Measurements from ENCODE around the gene B3GNT3.
A peak's percentile ranks its signal among the peaks of the same experiment; 100 is the strongest.

The B3GNT3 gene

DNA sequence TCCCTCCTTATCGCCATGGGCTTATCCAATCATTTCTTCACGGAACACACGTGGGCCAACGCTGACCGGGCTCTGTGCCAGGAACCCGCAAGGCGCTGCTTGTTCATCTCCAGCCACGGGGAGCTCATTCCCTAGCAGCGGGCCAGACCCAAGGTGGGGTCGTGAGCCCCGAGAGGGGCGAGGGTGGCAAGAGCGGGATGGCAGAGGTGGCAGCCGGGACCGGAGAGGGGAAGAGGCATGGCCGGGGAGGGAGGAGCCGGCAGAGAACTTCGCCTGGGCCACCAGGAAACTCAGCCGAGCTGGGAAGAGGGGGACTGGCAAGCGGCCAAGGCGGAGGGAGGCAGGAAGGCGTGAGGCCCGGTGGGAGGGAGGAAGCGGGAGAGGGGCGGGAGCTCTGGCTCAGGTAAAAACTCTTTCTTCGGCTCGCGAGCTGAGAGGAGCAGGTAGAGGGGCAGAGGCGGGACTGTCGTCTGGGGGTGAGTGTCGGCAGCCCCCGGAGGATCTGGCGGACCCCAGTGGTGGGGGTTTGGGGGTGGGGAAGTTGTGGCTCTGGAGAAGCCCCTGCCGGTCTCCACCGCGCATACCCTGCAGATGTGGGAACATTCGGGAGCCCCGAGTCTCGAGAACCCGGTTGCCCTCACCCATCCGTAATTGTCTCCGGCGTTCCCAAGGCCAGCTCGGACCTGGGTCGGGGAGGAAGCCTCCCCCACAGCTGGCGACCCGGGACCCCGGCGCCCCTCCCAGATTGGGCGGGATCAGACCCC, at the start of gene B3GNT3:
Gene B3GNT3 (plus strand): TSS at position 408 of the 764 bp plus-strand sequence. CDS start 12,670 bp downstream, outside the sequence.
- no peak for FAIRE-seq
- no peak for DNase-seq (ENCODE audit: extremely low spot score, insufficient read length, low read depth)

DNA sequence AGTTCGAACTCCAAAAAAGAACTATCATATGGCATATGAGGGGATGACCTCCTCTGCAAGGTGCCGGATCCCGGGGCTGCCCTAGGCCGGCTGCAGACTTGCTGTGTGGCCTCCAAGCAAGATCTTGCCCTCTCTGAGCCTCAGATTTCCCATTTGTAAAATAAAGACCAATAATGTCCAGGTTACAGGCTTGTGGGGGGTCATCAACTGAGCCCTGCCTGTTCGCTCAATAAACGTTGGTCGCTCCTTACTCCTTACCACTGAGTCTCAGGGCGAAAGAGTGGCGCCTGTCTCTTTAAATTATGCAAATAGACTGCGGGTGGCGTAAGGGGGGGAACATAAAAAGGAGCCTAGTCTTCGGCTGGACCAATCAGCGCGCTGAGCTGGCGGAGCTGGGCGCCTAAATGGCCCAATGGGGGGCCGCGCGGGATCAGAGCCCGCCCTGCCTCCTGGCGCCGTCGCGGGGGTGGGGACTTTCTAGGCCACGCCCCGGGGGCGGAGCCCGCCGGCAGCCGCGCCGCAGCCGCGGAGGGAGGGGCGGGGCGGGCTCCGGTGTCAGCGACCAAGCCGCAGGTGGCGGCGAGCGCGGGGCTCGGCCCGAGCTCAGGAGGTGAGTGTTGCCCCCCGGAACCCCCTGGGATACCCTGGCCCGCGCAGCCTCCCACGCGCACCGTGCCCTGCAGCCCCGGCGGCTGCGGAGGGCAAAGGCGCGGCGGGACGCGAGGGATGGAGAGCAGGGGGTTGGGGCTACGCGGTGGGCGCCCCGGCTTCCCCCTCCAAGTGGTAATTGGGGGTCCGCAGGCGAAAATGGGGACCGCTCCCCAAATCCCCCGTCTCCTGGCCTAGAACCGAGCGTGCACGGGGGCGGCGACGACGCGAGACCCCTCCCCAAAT, 47.5 kb upstream of the B3GNT3 start:
- FAIRE-seq (peak; percentile 90), DNase-seq (ENCODE audit: extremely low spot score, insufficient read length, low read depth) (peak; percentile 89)

DNA sequence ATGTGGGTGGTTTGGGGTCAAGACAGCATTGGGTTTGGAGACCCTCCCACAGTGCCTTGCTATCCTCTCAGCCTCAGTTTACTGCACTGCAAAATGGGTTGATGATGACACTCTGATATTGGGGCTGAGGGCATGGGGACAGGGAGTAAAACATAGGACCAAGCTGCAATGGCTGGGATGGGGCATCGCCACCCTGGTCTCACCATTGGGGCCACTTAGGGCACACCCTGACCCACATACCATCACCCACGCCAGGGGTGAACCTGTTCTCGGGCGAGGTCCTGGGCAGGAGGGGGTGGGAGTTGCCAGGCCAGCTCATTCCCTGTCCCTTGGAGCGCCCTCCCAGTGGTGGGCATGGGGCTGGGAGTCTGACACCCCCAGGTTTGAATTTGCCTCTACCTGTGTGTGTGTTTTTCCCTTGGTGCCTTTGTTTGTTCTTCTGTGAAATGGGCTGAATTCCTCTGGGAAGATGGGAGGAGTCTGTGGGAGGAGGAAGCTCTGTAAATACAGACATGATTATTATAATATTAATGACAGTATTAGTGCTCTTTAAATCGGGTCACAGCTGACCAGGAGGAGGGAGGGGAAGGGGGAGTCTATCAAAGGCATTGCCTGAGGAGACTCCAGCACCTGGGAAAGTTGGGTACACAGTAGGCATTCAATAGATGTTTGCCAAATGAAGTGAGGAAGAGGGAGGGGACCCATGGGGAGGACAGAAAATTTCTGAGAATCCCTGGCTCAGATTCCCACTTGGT, 45.9 kb upstream of the B3GNT3 start:
- FAIRE-seq, result no peak

GRCh38 chr19:17749912-17750317, 45.0 kb upstream of the B3GNT3 start:
- DNase-seq (ENCODE audit: extremely low spot score, insufficient read length, low read depth) (no peak), FAIRE-seq (no peak)

More for the DNA sequence above, 45.9 kb upstream of the B3GNT3 start:
- no peak for DNase-seq (ENCODE audit: extremely low spot score, insufficient read length, low read depth)

DNA sequence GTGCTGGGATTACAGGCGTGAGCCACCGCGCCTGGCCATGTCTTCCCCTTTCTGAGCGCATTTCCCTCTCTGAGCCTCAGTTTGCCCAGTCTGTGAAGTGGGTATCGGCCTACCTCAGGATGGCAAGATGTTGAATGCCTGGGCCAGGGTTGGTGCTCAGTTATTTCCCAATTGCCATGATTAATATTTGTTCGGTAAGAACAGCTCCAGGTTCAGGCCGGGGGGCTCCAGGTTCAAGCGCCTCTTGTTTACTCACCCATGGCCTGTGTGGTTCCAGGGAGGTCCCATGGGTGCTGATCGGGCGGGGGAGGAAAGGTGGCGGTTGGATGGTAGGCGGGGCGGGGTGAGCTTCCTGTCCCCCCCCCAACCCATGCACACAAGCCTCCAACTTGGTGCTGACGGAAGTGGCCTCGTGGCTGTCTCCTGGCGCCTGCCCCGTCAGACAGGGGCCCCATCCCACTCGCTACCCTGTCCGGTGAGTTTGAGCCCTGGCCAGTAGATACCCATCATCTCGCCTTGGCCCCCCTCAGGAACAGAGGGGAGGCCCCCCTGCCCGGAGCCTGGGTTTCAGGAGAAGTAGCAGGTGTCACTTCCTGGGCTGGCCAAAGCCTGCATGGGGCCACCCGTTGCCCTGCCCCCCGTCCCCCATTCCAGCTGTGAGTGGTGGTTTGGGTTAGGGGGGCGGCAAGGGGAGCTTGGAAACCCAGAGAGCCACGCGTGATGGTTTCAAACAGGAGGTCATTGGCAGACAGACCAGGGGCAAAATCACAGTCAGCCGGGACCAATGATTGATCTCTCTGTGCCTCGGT, 43.6 kb upstream of the B3GNT3 start, which contains the start of gene FCHO1:
Gene FCHO1 (plus strand): TSS at position 375 of the 809 bp plus-strand sequence. CDS start 3,688 bp downstream, outside the sequence.
- FAIRE-seq, result peak; percentile 98
- DNase-seq (ENCODE audit: extremely low spot score, insufficient read length, low read depth), result no peak

DNA sequence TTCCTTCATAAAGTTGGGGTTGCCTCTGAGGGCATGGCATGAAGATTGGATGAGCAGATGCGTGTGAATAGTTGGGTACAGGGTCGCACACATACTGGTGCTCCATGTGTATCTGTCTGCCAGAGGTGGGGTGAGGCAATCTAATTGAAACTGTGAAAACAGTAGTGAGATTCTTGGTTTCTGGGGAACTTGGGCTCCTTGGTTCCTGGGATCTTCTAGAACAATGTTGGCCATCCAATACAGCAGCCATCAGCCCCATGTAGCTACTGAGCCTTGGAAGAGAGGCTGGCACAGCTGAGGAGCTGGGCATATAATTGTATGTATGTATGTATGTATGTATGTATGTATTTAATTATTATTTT, 43.0 kb upstream of the B3GNT3 start:
- no peak for DNase-seq (ENCODE audit: extremely low spot score, insufficient read length, low read depth)
- no peak for FAIRE-seq

- FAIRE-seq (peak; percentile 15), DNase-seq (ENCODE audit: extremely low spot score, insufficient read length, low read depth) (no peak)
These were observed 41.9 kb upstream of the B3GNT3 start for GRCh38 chr19:17752865-17753639.

DNA sequence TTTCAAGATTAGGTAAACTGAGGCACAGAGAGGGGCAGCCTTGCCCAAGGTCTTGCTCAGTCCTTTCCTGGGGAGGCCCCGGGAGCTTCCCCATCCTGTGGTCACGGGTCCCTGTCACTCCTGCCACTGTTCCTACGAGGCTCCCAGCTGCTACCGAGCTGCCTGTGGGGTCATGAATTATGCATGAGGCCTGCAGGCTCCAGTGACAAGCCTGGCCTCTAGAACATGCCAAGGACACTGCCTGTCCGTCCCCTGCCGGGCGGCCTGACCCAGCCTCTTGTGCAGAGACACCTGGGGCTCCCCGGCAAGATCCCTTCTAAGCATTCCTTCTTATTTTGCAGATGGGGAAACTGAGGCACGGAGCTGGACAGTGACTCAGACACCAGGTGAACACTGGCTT, 41.0 kb upstream of the B3GNT3 start:
- DNase-seq (ENCODE audit: extremely low spot score, insufficient read length, low read depth), result no peak
- no peak for FAIRE-seq

- DNase-seq (ENCODE audit: extremely low spot score, insufficient read length, low read depth), result peak; percentile 47
- FAIRE-seq, result peak; percentile 99
These were observed 40.1 kb upstream of the B3GNT3 start for GRCh38 chr19:17754634-17755442.

GRCh38 chr19:17755443-17755890, 39.5 kb upstream of the B3GNT3 start:
- FAIRE-seq (no peak), DNase-seq (ENCODE audit: extremely low spot score, insufficient read length, low read depth) (no peak)

DNA sequence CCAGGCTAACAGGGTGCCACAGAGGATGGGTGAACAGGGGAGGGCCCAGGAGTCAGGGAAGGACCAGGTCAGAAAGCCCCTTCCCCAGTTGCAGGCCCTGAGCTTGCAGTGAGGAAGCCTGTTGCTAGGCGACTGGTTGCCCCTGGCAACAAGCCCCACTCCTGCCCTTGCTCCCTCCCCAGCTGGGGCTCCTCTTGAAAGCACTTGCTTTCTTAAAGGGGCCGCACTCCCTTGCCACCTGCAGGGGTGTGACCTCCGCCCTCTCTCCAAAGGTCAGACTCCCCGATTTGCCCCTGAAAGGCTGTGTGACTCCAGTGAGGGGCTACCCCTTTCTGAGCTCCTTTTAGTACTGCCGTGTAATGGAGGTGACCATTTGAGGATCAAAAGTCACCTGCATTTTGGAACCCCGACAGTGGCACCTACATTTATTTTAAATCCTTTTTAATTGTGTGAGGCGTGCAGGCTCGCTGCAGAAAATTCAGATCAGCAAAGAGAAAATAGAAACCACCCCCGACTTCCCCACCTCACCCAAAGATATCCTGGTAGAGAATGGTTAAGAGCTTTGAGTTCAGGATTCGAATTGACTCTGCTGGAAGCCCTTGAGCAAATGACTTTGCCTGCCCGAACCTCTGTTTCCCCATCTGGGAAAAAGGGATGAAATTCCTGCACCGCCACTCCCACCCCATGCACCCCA, 38.8 kb upstream of the B3GNT3 start:
- FAIRE-seq (peak; percentile 92), DNase-seq (ENCODE audit: extremely low spot score, insufficient read length, low read depth) (peak; percentile 54)

- DNase-seq (ENCODE audit: extremely low spot score, insufficient read length, low read depth) (no peak), FAIRE-seq (no peak)
These were observed 37.8 kb upstream of the B3GNT3 start for GRCh38 chr19:17757125-17757524.

- peak; percentile 33 for FAIRE-seq
- no peak for DNase-seq (ENCODE audit: extremely low spot score, insufficient read length, low read depth)
These were observed 36.4 kb upstream of the B3GNT3 start for GRCh38 chr19:17758515-17758914.

DNA sequence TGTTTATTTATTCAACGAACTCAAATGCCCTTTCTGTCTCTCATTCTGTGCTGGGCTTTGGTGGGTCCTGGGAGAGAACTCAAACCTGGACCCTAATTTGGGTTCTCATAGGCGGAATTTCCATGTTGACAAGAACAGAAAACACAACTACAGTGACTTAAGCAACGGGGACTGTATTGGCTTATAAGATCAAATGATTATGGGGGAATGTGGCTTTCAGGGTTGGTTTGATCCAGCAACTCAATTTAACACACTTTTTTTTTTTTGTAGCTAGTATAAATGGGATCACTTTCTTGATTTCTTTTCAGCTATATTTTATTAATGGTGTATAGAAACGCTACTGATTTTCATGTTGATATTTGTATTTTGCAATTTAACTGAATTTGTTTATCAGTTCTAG, 33.8 kb upstream of the B3GNT3 start:
- FAIRE-seq (no peak), DNase-seq (ENCODE audit: extremely low spot score, insufficient read length, low read depth) (no peak)

GRCh38 chr19:17762505-17763229, 32.3 kb upstream of the B3GNT3 start:
- DNase-seq (ENCODE audit: extremely low spot score, insufficient read length, low read depth) (no peak), FAIRE-seq (peak; percentile 69)

DNA sequence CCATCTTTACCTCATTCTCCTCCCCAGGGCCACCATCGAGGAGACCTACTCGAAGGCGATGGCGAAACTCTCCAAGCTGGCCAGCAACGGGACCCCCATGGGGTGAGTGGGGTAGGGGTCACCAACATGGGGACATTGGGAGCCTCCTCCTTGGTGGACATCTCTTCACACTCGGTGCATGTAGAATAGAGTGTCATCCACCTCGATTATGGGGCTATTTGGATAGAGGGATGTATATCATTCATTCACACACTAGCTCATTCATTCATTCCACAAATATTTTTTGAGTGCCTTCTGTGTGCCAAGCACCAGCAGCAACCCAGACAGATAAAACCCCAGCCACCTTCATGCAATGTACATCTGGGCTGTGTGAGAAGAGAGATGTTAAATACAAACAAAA, 30.6 kb upstream of the B3GNT3 start:
- no peak for FAIRE-seq
- no peak for DNase-seq (ENCODE audit: extremely low spot score, insufficient read length, low read depth)
